Karpas-422 (cell line): Measurements from ENCODE around the gene METTL9. TPM values are rescaled to one million over a fixed set of nuclear protein-coding genes. Genes with fewer than 3 reads are reported as not detected.

Experiments
- DNase-seq: peaks from one replicate; pipeline ENCODE4 v3.0.0-alpha.2; 2015
- H2AFZ ChIP-seq: fragments of 200-600 bp; sonication (generic); 2 replicates; pipeline ENCODE4 v1.6.1; 2014; ENCODE audit warnings: antibody characterized with exemption, low read length, mixed read lengths
- H3K27ac ChIP-seq: fragments of 200-600 bp; sonication (generic); 2 replicates; pipeline ENCODE4 v1.5.1; 2014; ENCODE audit warnings: mild to moderate bottlenecking, low read length, moderate library complexity
- H3K27me3 ChIP-seq: fragments of 200-600 bp; sonication (generic); 2 replicates; pipeline ENCODE4 v1.6.1; 2014; ENCODE audit warnings: low read length, mixed read lengths
- H3K36me3 ChIP-seq: fragments of 200-600 bp; sonication (generic); 2 replicates; pipeline ENCODE4 v1.6.1; 2014; ENCODE audit warnings: low read length, mixed read lengths; ENCODE audit not compliant: insufficient read depth
- H3K4me1 ChIP-seq: fragments of 200-600 bp; sonication (generic); 2 replicates; pipeline ENCODE4 v1.6.1; 2014; ENCODE audit warnings: mild to moderate bottlenecking, low read length, mixed read lengths
- H3K4me2 ChIP-seq: fragments of 200-600 bp; sonication (generic); 2 replicates; pipeline ENCODE4 v1.6.1; 2014; ENCODE audit warnings: low read length, low read depth, mild to moderate bottlenecking; ENCODE audit not compliant: poor library complexity, severe bottlenecking
- H3K4me3 ChIP-seq: fragments of 200-600 bp; sonication (generic); 2 replicates; pipeline ENCODE4 v1.5.1; 2014; ENCODE audit warnings: mild to moderate bottlenecking, antibody characterized with exemption, low read length, mixed read lengths
- H3K79me2 ChIP-seq: fragments of 200-600 bp; sonication (generic); 2 replicates; pipeline ENCODE4 v1.6.1; 2014; ENCODE audit warnings: mild to moderate bottlenecking, low read length, mixed read lengths
- H3K9ac ChIP-seq: fragments of 200-600 bp; sonication (generic); 2 replicates; pipeline ENCODE4 v1.6.0; 2014; ENCODE audit warnings: low read length
- H3K9me2 ChIP-seq: fragments of 200-600 bp; sonication (generic), shearing (Covaris generic); replicated peaks from 2 replicates; pipeline ENCODE4 v1.6.0; 2014; ENCODE audit warnings: mild to moderate bottlenecking, low read length, moderate library complexity; ENCODE audit not compliant: insufficient read depth
- H3K9me3 ChIP-seq: fragments of 300-700, 200-600 bp; sonication (generic); 2 replicates; pipeline ENCODE4 v1.6.1; 2014; ENCODE audit warnings: low read length, mixed read lengths
- H4K20me1 ChIP-seq: fragments of 200-600 bp; sonication (generic); 2 replicates; pipeline ENCODE4 v1.6.1; 2014; ENCODE audit warnings: mild to moderate bottlenecking, antibody characterized with exemption, low read length, low read depth; ENCODE audit not compliant: insufficient read depth
- total RNA-seq: library from RNA; depleted of rRNA; stranded (reverse); fragments of >200 nt; shearing (Covaris generic); gene quantifications from 2 replicates; pipeline ENCODE4 v1.2.3, GENCODE V29; 2014; ENCODE audit warnings: low replicate concordance

METTL9 gene
- total RNA-seq, 1 experiment from 2014 or later, result 90.6 TPM

DNA sequence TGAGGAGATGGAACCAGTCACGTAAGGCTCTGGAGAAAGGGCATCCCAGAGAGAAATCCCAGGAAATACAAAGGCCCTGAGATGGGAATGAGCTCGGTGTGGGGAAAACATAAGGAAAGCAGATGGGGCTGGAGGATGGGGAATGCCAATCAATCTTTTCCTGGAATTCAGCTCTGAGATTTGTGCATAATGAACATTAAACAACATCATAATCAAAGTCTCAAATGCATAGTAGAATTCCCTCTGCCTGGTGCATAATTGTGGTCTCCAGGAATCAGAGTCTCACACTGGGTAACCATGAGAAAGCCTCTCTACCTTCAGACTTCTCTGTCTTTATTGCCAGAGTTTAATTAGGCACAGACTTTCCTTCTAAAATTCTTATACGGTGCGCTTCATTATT lies 95.2 kb downstream of the METTL9 start:
- H2AFZ ChIP-seq, result no peak overlapping the region
- H3K9me2 ChIP-seq, result no peaks in the 10 kb centered on the region
- H3K27ac ChIP-seq, result no peak overlapping the region
- H3K4me1 ChIP-seq, result no peaks in the 10 kb centered on the region
- H3K4me3 ChIP-seq, result no peak overlapping the region
- no peak for DNase-seq
- no peaks in the 10 kb centered on the region for H3K79me2 ChIP-seq
- no peaks in the 10 kb centered on the region for H3K27me3 ChIP-seq
- no peaks in the 10 kb centered on the region for H3K9me3 ChIP-seq
- H3K9ac ChIP-seq, result no peak overlapping the region
- no peak overlapping the region for H3K4me2 ChIP-seq
- no peaks in the 10 kb centered on the region for H4K20me1 ChIP-seq
- no peaks in the 10 kb centered on the region for H3K36me3 ChIP-seq

GRCh38 chr16:21697032-21697431 lies 97.7 kb downstream of the METTL9 start:
- Histone ChIP-seq H3K79me2 (no peaks in the 10 kb centered on the region), H2AFZ (no peak overlapping the region), H3K27ac (no peak overlapping the region), H3K9me3 (no peaks in the 10 kb centered on the region), H3K36me3 (no peaks in the 10 kb centered on the region), H3K9me2 (no peaks in the 10 kb centered on the region), H3K4me2 (no peak overlapping the region), H3K9ac (no peak overlapping the region), H3K4me3 (no peak overlapping the region), H3K27me3 (no peaks in the 10 kb centered on the region), H3K4me1 (no peaks in the 10 kb centered on the region), H4K20me1 (no peaks in the 10 kb centered on the region)
- no peak for DNase-seq

DNA sequence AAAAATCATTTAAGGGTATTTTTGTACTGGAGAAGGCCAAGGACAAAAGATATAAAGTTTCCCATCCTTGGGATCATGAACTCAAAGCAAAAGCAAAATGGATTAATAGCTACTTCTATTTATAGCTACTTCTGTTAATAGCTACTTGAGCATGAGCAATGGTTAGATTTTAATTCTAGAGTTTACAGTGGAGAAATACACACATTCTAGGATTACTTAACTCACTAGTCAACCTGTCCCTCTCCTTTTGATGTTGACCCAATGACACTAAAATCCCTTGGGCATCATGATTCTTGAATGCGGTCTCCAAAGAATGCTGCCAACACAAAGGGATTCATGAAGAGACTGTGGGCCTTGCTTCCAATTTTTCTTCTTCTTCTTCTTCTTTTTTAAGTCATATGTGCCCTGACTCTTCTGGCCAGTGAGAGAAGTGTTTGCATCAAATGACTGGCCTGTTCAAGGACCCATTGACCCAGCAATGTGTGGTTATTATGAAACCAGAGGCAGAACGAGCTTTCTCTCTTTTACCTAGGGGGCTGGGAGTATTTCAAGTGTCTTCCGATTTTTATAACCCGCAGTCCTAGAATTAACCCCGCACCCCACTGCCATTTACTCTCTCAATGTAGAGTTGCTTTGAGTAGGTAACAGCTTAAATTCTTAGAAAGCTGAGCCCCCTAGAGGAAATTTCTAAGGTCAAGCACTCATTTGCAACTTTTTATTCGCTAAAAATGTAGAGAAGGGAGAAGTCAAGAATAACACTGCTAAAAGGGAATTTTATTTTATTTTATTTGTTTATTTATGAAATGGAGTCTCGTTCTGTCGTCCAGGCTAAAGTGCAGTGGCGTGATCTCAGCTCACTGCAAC lies 99.0 kb downstream of the METTL9 start:
- H3K4me2 ChIP-seq, result no peak overlapping the region
- no peaks in the 10 kb centered on the region for H3K79me2 ChIP-seq
- no peak overlapping the region for H3K4me3 ChIP-seq
- peaks cover 5% of the 10 kb centered on the region; the same call in 1 of the 2 replicates for H3K4me1 ChIP-seq
- no peaks in the 10 kb centered on the region for H3K9me2 ChIP-seq
- DNase-seq, result no peak
- H3K27me3 ChIP-seq, result no peaks in the 10 kb centered on the region
- no peak overlapping the region for H2AFZ ChIP-seq
- H3K9ac ChIP-seq, result no peak overlapping the region
- H3K9me3 ChIP-seq, result no peaks in the 10 kb centered on the region
- no peaks in the 10 kb centered on the region for H4K20me1 ChIP-seq
- H3K27ac ChIP-seq, result no peak overlapping the region
- no peaks in the 10 kb centered on the region for H3K36me3 ChIP-seq

- H3K4me3 ChIP-seq, result no peak overlapping the region
- no peaks in the 10 kb centered on the region for H3K9me2 ChIP-seq
- peaks cover 10% of the 10 kb centered on the region; the same call in 1 of the 2 replicates for H3K4me1 ChIP-seq
- H3K36me3 ChIP-seq, result no peaks in the 10 kb centered on the region
- H3K27me3 ChIP-seq, result no peaks in the 10 kb centered on the region
- no peak overlapping the region for H3K9ac ChIP-seq
- no peaks in the 10 kb centered on the region for H3K79me2 ChIP-seq
- no peaks in the 10 kb centered on the region for H4K20me1 ChIP-seq
- no peaks in the 10 kb centered on the region for H3K9me3 ChIP-seq
- DNase-seq, result no peak
- no peak overlapping the region for H3K4me2 ChIP-seq
- no peak overlapping the region for H2AFZ ChIP-seq
- H3K27ac ChIP-seq, result no peak overlapping the region
Measured at GRCh38 chr16:21701271-21701670, 101.9 kb downstream of the METTL9 start.

- H3K36me3 ChIP-seq, result no peaks in the 10 kb centered on the region
- no peak overlapping the region for H3K9ac ChIP-seq
- no peak overlapping the region for H3K4me3 ChIP-seq
- H3K27me3 ChIP-seq, result no peaks in the 10 kb centered on the region
- H3K27ac ChIP-seq, result no peak overlapping the region
- H3K79me2 ChIP-seq, result no peaks in the 10 kb centered on the region
- H4K20me1 ChIP-seq, result no peaks in the 10 kb centered on the region
- H2AFZ ChIP-seq, result no peak overlapping the region
- H3K4me2 ChIP-seq, result no peak overlapping the region
- H3K9me2 ChIP-seq, result no peaks in the 10 kb centered on the region
- peaks cover 10% of the 10 kb centered on the region; the same call in 1 of the 2 replicates for H3K4me1 ChIP-seq
- H3K9me3 ChIP-seq, result no peaks in the 10 kb centered on the region
- DNase-seq, result no peak
Measured at GRCh38 chr16:21702276-21702675, 102.9 kb downstream of the METTL9 start.

DNA sequence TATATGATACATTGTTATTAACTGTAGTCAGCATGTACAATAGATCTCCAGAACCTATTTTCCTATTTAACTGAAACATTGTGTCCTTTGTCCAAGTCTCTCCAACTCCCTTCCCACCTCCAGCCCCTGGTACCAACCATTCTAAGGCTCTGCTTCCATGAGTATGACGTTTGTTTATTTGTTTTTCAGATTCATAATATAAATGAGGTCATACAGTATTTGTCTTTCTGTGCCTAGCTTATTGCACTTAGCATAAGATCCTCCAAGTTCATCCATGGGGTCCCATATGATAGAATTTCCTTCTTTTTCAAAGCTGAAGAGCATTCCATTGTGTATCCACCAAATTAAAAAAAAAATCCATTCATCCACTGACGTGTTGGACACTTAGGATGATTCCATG lies 103.8 kb downstream of the METTL9 start:
- no peak overlapping the region for H2AFZ ChIP-seq
- no peaks in the 10 kb centered on the region for H3K9me3 ChIP-seq
- no peaks in the 10 kb centered on the region for H3K9me2 ChIP-seq
- no peaks in the 10 kb centered on the region for H4K20me1 ChIP-seq
- H3K36me3 ChIP-seq, result no peaks in the 10 kb centered on the region
- no peak overlapping the region for H3K27ac ChIP-seq
- H3K4me2 ChIP-seq, result no peak overlapping the region
- no peak overlapping the region for H3K4me3 ChIP-seq
- H3K9ac ChIP-seq, result no peak overlapping the region
- no peaks in the 10 kb centered on the region for H3K27me3 ChIP-seq
- H3K4me1 ChIP-seq, result peaks cover 10% of the 10 kb centered on the region; the same call in 1 of the 2 replicates
- H3K79me2 ChIP-seq, result no peaks in the 10 kb centered on the region
- DNase-seq, result no peak

DNA sequence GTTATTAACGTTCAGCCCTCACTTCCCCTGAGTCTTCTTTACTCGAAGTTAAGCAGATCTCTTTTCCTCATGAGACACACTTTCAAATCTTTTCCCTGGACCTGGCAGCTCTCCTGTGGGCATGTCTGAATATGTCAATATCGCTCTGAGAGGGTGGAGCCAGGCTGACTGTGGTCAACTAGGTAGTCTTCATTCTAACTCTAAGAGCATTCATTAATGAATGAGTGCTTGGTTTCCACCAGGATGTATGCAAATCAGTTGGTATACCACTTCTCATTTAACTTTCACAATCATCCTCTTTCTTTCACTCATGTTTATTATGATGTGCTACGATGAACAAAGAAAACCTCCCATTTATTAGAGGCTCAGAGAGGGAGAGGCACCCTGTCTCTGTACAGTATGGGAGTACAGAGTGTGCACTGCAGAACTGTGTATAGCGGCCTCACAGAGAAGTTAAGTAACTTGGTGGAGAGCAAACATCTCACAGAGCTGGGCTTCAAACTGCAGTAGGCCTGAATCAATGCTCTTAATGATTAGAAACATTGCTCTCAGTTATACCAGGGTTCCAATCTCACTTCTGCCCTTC lies 104.3 kb downstream of the METTL9 start:
- no peaks in the 10 kb centered on the region for H3K9me3 ChIP-seq
- no peak overlapping the region for H2AFZ ChIP-seq
- peaks cover 12% of the 10 kb centered on the region; the same call in 1 of the 2 replicates for H3K4me1 ChIP-seq
- H3K9ac ChIP-seq, result no peak overlapping the region
- H3K4me3 ChIP-seq, result no peak overlapping the region
- no peaks in the 10 kb centered on the region for H3K9me2 ChIP-seq
- no peaks in the 10 kb centered on the region for H4K20me1 ChIP-seq
- no peaks in the 10 kb centered on the region for H3K27me3 ChIP-seq
- no peak overlapping the region for H3K4me2 ChIP-seq
- no peaks in the 10 kb centered on the region for H3K36me3 ChIP-seq
- no peak for DNase-seq
- H3K27ac ChIP-seq, result no peak overlapping the region
- no peaks in the 10 kb centered on the region for H3K79me2 ChIP-seq

- peaks cover 12% of the 10 kb centered on the region; the same call in 1 of the 2 replicates for H3K4me1 ChIP-seq
- H3K79me2 ChIP-seq, result no peaks in the 10 kb centered on the region
- no peak overlapping the region for H3K4me3 ChIP-seq
- DNase-seq, result no peak
- no peaks in the 10 kb centered on the region for H3K36me3 ChIP-seq
- no peaks in the 10 kb centered on the region for H3K9me3 ChIP-seq
- no peak overlapping the region for H3K9ac ChIP-seq
- no peaks in the 10 kb centered on the region for H4K20me1 ChIP-seq
- no peak overlapping the region for H3K4me2 ChIP-seq
- no peak overlapping the region for H2AFZ ChIP-seq
- no peaks in the 10 kb centered on the region for H3K9me2 ChIP-seq
- H3K27me3 ChIP-seq, result no peaks in the 10 kb centered on the region
- no peak overlapping the region for H3K27ac ChIP-seq
Measured at GRCh38 chr16:21704266-21704665, 104.9 kb downstream of the METTL9 start.
